Panc1 (cell line): ENCODE measurements around the gene BLM. TPM values are rescaled to one million over a fixed set of nuclear protein-coding genes. Genes with fewer than 3 reads are reported as not detected.

ENCODE experiments used
- ATAC-seq: fragments of 200-7000 bp; cut with Tn5 transposase; 2 replicates; pipeline ENCODE4 v1.9.1; 2020; ENCODE audit warnings: mild to moderate bottlenecking, moderate library complexity
- BruUV-seq: library from RNA; stranded (reverse); fragments of 400-500 nt; replicated peaks from 2 replicates; lab custom pipeline; 2021; lab: Mats Ljungman, UMichigan
- CTCF ChIA-PET: fragments of 300-600 bp; sonication (Branson Sonifier 250); formaldehyde crosslinking; loops from one replicate; lab custom pipeline; 2022; ENCODE audit warnings: antibody characterized with exemption; lab: Charles Lee
- POLR2A ChIA-PET: fragments of 300-600 bp; sonication (Branson Sonifier 250); formaldehyde crosslinking; loops from one replicate; lab custom pipeline; 2022; ENCODE audit warnings: antibody characterized with exemption; lab: Charles Lee
- DNase-seq: peaks from one replicate; pipeline ENCODE4 v3.0.0-alpha.2; 2010; ENCODE audit warnings: low read depth, low spot score
- H3K27ac ChIP-seq: 2 replicates; pipeline ENCODE4 v1.5.1; 2011; ENCODE audit warnings: mild to moderate bottlenecking, low read length, inconsistent platforms
- H3K27me3 ChIP-seq: fragments of 200-500 bp; sonication (Bioruptor generic); 2 replicates; pipeline ENCODE4 v1.6.0; 2014; ENCODE audit warnings: low read length, inconsistent platforms; ENCODE audit not compliant: control insufficient read depth, insufficient read depth
- H3K36me3 ChIP-seq: fragments of 200-500 bp; sonication (Bioruptor generic); 2 replicates; pipeline ENCODE4 v1.5.1; 2014; ENCODE audit warnings: inconsistent platforms, mild to moderate bottlenecking, low read length, moderate library complexity; ENCODE audit not compliant: control insufficient read depth, insufficient read depth
- H3K4me1 ChIP-seq: 2 replicates; pipeline ENCODE4 v1.5.1; 2011; ENCODE audit warnings: inconsistent platforms, mild to moderate bottlenecking, low read length, moderate library complexity; ENCODE audit not compliant: control insufficient read depth, insufficient read depth
- H3K4me3 ChIP-seq, 2 experiments: 2 replicates each; pipeline ENCODE4 v1.5.1; 2011 to 2012; ENCODE audit warnings: low read depth in 2 of 2, low read length in 2 of 2, mild to moderate bottlenecking in 2 of 2, inconsistent platforms in 1 of 2, moderate library complexity in 1 of 2
- H3K9me3 ChIP-seq: fragments of 200-500 bp; sonication (Bioruptor generic); 2 replicates; pipeline ENCODE4 v1.5.1; 2014; ENCODE audit warnings: low read depth, mild to moderate bottlenecking, inconsistent platforms, low read length, moderate library complexity; ENCODE audit not compliant: control insufficient read depth, insufficient read depth
- CTCF ChIP-seq: fragments of 450-650 bp; IDR thresholded peaks from 2 replicates; pipeline ENCODE4 v1.5.1; 2017; ENCODE audit warnings: mild to moderate bottlenecking
- POLR2AphosphoS5 ChIP-seq: IDR thresholded peaks from 2 replicates; pipeline ENCODE4 v1.6.1; 2012; ENCODE audit warnings: mild to moderate bottlenecking, low read depth, low read length, moderate library complexity
- REST ChIP-seq, 2 experiments: IDR thresholded peaks; 2 replicates each; pipeline ENCODE4 v1.6.1; 2011 to 2012; ENCODE audit warnings: low read depth in 2 of 2, control low read depth in 1 of 2, low read length in 1 of 2, mild to moderate bottlenecking in 1 of 2, moderate library complexity in 1 of 2; ENCODE audit not compliant: insufficient read depth in 1 of 2
- SIN3A ChIP-seq: IDR thresholded peaks from 2 replicates; pipeline ENCODE4 v1.6.1; 2012; ENCODE audit warnings: low read depth, mild to moderate bottlenecking, low read length, moderate library complexity, borderline replicate concordance; ENCODE audit not compliant: insufficient read depth
- TCF7L2 ChIP-seq: IDR thresholded peaks from 2 replicates; pipeline ENCODE4 v1.6.1; 2011; ENCODE audit warnings: mild to moderate bottlenecking, low read depth, low read length, inconsistent platforms
- in situ Hi-C: cut with HindIII; loops from 2 replicates; pipeline ENCODE4 v1.10.0; 2016; ENCODE audit warnings: low sequenced_read_pairs, low pct_unique_long_range_greater_than_20kb
- intact Hi-C: fragments of 100-400 bp; cut with micrococcal nuclease; formaldehyde crosslinking; loops from one replicate; pipeline ENCODE4 v1.10.0; 2022; ENCODE audit not compliant: unreplicated experiment
- total RNA-seq: library from RNA; stranded (reverse); gene quantifications from one replicate; pipeline ENCODE4 v1.2.1, GENCODE V29; 2021; ENCODE audit not compliant: unreplicated experiment

BLM gene
- total RNA-seq, 1 experiment from 2014 or later, result 23.9 TPM

GRCh38 chr15:90694987-90695386, 22.2 kb upstream of the BLM start:
- in situ Hi-C loops (no loop called here), intact Hi-C loops (loop anchor here (10.0 kb wide), 1 partner anchor 370 kb away; no protein-coding TSS in a partner anchor)
- no TSS peak for BruUV-seq
- Histone ChIP-seq H3K4me1 (no peaks in the 10 kb centered on the region), H3K27me3 (no peaks in the 10 kb centered on the region), H3K27ac (no peak overlapping the region), H3K9me3 (no peaks in the 10 kb centered on the region), H3K4me3 (no peak overlapping the region), H3K36me3 (no peaks in the 10 kb centered on the region)
- ChIA-PET POLR2A (interaction anchor here (0.6 kb wide), 1 partner anchor 19 kb away, joined by 6 read pairs; no protein-coding TSS in a partner anchor), CTCF (no interaction called here)
- DNase-seq (no peak), ATAC-seq (no peak)
- TF ChIP-seq CTCF, result no peak
- TF ChIP-seq TCF7L2, result no peak
- no peak for TF ChIP-seq SIN3A
- no peak for TF ChIP-seq POLR2AphosphoS5
- TF ChIP-seq REST (IDR thresholded peaks at IDR 0.05; ENCODE audit: insufficient read depth in 1 of 2, low read depth in 2 of 2, low read length in 1 of 2), result no peak

DNA sequence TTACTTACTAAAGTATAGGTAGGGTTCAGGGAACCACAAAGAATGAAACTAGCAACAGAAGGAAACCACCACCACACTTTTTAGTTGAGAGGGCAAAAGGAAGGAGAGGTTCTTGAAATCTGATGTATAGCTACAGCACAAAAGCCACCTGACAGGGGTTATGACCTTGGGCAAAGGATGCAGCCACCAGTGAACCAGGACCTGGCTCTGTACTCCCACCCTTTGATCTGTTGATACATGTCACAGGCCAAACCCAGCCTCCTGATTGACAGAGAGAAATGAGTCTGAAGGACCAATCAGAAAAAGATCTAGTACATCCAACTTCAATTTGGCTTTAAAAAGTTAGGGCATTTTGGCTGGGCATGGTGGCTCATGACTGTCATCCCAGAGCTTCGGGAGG, 20.0 kb upstream of the BLM start:
- intact Hi-C loops, result loop anchor here (10.0 kb wide), 1 partner anchor 372 kb away; no protein-coding TSS in a partner anchor
- in situ Hi-C loops, result no loop called here
- no peak for TF ChIP-seq REST (IDR thresholded peaks at IDR 0.05; ENCODE audit: insufficient read depth in 1 of 2, low read depth in 2 of 2, low read length in 1 of 2)
- TF ChIP-seq POLR2AphosphoS5, result no peak
- TF ChIP-seq CTCF, result no peak
- DNase-seq (no peak), ATAC-seq (no peak)
- H3K27me3 ChIP-seq, result no peaks in the 10 kb centered on the region
- ChIA-PET CTCF (no interaction called here), POLR2A (interaction anchor here (0.7 kb wide), 1 partner anchor 13 kb away, joined by 3 read pairs; no protein-coding TSS in a partner anchor)
- no peak overlapping the region for H3K27ac ChIP-seq
- H3K4me3 ChIP-seq, result no peak overlapping the region
- H3K9me3 ChIP-seq, result no peaks in the 10 kb centered on the region
- H3K36me3 ChIP-seq, result no peaks in the 10 kb centered on the region
- no TSS peak for BruUV-seq
- no peaks in the 10 kb centered on the region for H3K4me1 ChIP-seq
